Adipocyte (in vitro differentiated cells): ENCODE measurements around the gene HMCES.
"Not testable (repeated sequence)": the region's sequence is repeated elsewhere in the genome, so short reads cannot be mapped to it uniquely, and the experiment has no call there.

ENCODE experiments used
- DNase-seq: peaks from one replicate; pipeline ENCODE4 v3.0.0-alpha.2; 2015; ENCODE audit warnings: low read depth
- H3K27me3 ChIP-seq: replicated peaks from 2 replicates; pipeline ENCODE4 v1.7.0; 2013; ENCODE audit warnings: mild to moderate bottlenecking, low read length, moderate library complexity; ENCODE audit not compliant: control insufficient read depth, insufficient read depth
- H3K36me3 ChIP-seq: 2 replicates; pipeline ENCODE4 v1.7.0; 2013; ENCODE audit warnings: low read length, mild to moderate bottlenecking, moderate library complexity; ENCODE audit not compliant: control insufficient read depth, insufficient read depth, severe bottlenecking
- H3K4me1 ChIP-seq: 2 replicates; pipeline ENCODE4 v1.7.0; 2013; ENCODE audit warnings: mild to moderate bottlenecking, low read length, moderate library complexity; ENCODE audit not compliant: control insufficient read depth, insufficient read depth
- H3K4me3 ChIP-seq: 2 replicates; pipeline ENCODE4 v1.7.0; 2013; ENCODE audit warnings: mild to moderate bottlenecking, low read length, moderate library complexity
- H3K9ac ChIP-seq: 2 replicates; pipeline ENCODE4 v1.7.0; 2013; ENCODE audit warnings: mild to moderate bottlenecking, low read length, moderate library complexity
- H3K9me3 ChIP-seq: 2 replicates; pipeline ENCODE4 v1.7.0; 2013; ENCODE audit warnings: mild to moderate bottlenecking, low read length, moderate library complexity; ENCODE audit not compliant: control insufficient read depth

Gene HMCES

DNA sequence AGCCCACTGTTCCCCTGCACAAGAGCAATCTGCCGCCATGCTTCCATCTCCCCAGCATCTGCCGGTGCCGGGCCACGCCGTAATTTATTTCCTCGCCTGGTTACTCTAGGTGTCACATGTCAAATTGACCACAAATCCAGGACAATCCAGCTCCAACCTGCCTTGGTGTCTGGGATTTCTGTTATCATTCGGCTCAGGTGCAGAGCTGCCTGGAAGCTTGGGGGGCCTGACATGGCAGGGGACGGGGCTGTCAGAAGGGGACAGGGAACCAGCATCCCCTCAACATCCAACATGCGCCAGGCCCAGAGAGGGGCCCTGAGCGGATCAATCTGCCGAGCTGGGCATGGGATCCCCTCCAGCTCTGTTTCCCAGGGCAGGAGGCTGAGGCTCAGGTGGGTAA is 47.9 kb downstream of the HMCES start:
- Histone ChIP-seq H3K36me3 (no peaks in the 10 kb centered on the region), H3K4me3 (no peak overlapping the region), H3K9me3 (no peaks in the 10 kb centered on the region), H3K27me3 (no peaks in the 10 kb centered on the region), H3K9ac (no peak overlapping the region), H3K4me1 (no peaks in the 10 kb centered on the region)
- DNase-seq: no peak

DNA sequence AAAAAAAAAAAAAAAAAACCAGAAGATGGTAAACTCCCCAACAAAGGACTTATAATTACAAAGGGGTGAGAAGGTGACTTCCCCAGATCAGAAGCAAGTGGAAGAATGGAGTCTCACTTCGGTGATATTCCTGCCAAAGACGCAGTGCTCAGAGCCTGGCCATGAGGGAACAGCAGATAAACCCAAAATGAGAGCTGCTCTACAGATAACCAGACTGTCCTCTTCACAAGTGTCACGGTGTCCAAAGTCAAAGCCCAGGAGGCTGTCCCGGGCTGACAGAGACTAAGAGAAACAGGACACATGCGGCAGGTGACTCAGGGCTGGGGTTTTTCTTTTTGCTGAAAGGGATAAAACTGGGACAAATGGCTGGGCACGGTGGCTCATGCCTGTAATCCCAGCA is 48.8 kb downstream of the HMCES start:
- Histone ChIP-seq H3K4me3 (no peak overlapping the region), H3K9ac (no peak overlapping the region), H3K9me3 (no peaks in the 10 kb centered on the region), H3K27me3 (no peaks in the 10 kb centered on the region), H3K36me3 (no peaks in the 10 kb centered on the region), H3K4me1 (no peaks in the 10 kb centered on the region)
- DNase-seq: no peak

DNA sequence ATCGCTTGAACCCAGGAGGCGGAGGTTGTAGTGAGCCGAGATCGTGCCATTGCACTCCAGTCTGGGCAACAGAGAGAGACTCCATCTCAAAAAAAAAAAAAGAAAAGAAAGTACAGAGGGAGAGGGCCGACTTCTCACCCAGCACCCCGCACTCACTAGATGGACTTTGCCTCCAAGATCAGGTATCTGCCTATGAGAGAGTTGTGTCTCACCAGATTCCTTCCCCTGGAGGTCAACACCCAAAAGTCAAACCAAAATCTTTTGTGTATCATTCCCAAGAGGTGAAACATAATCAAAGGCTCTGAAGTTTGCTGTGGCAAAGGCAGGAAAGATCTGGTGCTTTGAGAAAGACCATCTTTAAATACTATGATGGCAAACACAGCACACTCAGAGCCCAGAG is 51.2 kb downstream of the HMCES start:
- H3K36me3 ChIP-seq: no peaks in the 10 kb centered on the region
- H3K4me3 ChIP-seq: no peak overlapping the region
- no peaks in the 10 kb centered on the region for H3K4me1 ChIP-seq
- no peak overlapping the region for H3K9ac ChIP-seq
- no peaks in the 10 kb centered on the region for H3K9me3 ChIP-seq
- DNase-seq: no peak
- H3K27me3 ChIP-seq: no peaks in the 10 kb centered on the region

DNA sequence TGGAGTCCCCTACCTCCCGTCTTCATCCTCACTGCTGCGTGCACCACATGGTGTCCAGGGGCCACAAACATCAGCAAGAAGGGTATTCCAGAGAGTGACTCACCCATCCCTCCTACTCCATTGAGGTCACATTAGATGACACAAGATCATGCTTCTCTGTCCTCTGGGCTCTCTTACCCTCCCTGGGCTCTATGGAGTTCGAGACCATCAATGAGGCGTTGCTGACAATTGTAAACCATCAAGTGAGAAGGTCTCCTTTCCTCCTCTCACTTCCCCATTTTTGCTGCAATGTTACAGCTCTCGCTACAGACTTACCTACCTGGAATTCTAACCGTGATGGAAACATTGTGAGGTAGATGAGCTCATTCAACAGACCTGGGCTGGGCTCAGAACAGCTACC is 51.7 kb downstream of the HMCES start:
- no peaks in the 10 kb centered on the region for H3K27me3 ChIP-seq
- DNase-seq: no peak
- no peaks in the 10 kb centered on the region for H3K9me3 ChIP-seq
- H3K9ac ChIP-seq: no peak overlapping the region
- no peaks in the 10 kb centered on the region for H3K4me1 ChIP-seq
- H3K36me3 ChIP-seq: no peaks in the 10 kb centered on the region
- H3K4me3 ChIP-seq: no peak overlapping the region

DNA sequence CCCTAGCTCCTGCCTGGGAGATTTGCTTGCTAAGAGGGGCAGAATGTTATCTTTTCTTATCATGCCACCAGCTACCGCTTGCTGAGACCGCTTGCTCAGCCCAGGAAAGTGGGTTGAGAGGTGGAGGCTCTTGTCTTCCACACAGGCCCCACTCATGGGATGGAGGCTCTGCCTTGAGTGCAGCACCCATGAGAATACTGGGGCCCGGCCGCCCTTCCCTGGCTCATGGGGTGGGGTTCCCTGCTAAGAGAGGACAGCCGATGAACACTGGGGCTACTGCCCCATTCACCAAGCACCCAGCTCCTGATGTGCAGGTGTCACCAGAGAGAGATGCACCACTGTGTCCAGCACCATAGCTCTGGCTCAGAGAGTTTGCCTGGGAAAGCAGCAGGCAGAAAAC is 55.2 kb downstream of the HMCES start:
- Histone ChIP-seq H3K36me3 (no peaks in the 10 kb centered on the region), H3K4me3 (no peak overlapping the region), H3K27me3 (peaks cover 2% of the 10 kb centered on the region), H3K9ac (no peak overlapping the region), H3K9me3 (no peaks in the 10 kb centered on the region), H3K4me1 (no peaks in the 10 kb centered on the region)
- no peak for DNase-seq

DNA sequence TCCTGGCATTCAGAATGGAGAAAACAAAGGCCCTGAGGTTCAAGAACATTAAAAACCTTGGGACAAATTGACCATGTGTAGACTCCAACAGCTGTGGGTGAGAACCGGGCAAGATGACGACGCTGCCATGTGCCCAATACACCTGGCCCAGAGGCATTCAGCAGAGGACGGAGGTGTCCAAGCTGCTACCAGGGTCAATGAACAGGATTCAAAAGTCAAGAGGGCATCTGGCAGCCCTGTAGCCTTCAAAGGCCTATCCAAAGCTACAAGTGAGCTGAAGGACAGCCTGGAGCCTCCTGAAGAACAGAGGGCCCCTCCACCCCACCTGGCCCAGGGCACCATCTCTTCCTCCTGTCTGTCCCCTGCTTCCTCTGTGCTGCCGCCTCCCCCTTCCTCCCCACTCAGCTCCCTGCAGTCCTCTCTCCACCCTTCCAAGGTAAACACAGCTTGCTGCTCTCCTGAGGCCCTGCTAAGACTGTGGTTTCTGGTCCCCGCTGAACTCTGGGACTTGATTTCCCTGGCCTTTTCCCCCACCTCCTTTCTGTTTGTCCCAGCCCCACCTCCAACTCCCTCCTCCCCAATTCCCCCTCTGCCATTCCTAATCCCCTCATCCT is 57.5 kb downstream of the HMCES start:
- Histone ChIP-seq H3K9ac (no peak overlapping the region), H3K4me3 (no peak overlapping the region), H3K4me1 (no peaks in the 10 kb centered on the region), H3K36me3 (no peaks in the 10 kb centered on the region), H3K27me3 (peaks cover 2% of the 10 kb centered on the region), H3K9me3 (no peaks in the 10 kb centered on the region)
- no peak for DNase-seq

DNA sequence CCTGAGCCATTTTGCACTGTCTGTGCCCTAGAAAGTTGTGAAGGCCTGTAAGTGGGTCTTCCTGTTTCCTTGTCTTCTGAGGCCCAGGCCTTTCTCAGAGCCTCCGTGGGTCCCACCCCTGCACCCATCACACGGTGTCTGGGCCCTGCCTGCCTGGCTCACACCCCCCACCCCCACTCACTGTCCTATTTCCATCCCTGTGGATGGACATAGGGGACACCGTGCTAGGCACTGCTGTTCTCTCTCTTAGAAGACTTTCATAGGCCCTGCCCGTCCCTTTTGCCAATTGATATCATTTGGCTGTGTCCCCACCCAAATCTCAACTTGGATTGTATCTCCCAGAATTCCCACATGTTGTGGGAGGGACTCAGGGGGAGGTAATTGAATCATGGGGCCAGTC is 59.0 kb downstream of the HMCES start:
- H3K27me3 ChIP-seq, H3K4me3 ChIP-seq, H3K9me3 ChIP-seq, H3K36me3 ChIP-seq, H3K4me1 ChIP-seq, H3K9ac ChIP-seq, DNase-seq: not testable (repeated sequence)

DNA sequence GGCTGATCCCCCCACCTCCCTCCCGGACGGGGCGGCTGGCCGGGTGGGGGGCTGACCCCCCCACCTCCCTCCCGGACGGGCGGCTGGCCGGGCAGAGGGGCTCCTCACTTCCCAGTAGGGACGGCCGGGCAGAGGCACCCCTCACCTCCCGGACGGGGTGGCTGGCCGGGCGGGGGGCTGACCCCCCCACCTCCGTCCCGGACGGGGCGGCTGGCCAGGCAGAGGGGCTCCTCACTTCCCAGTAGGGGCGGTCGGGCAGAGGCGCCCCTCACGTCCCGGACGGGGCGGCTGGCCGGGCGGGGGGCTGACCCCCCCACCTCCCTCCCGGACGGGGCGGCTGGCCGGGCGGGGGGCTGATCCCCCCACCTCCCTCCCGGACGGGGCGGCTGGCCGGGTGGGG is 60.5 kb downstream of the HMCES start:
- not testable (repeated sequence) for H3K36me3 ChIP-seq, H3K9ac ChIP-seq, H3K4me1 ChIP-seq, H3K4me3 ChIP-seq, H3K9me3 ChIP-seq, DNase-seq, H3K27me3 ChIP-seq

DNA sequence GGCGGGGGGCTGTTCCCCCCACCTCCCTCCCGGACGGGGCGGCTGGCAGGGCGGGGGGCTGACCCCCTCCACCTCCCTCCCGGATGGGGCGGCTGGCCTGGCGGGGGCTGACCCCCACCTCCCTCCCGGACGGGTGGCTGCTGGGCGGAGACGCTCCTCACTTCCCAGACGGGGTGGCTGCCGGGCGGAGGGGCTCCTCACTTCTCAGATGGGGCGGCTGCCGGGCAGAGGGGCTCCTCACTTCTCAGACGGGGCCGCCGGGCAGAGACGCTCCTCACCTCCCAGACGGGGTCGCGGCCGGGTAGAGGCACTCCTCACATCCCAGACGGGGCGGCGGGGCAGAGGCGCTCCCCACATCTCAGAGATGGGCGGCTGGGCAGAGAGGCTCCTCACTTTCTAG is 61.2 kb downstream of the HMCES start:
- not testable (repeated sequence) for H3K4me1 ChIP-seq, DNase-seq, H3K36me3 ChIP-seq, H3K4me3 ChIP-seq, H3K9me3 ChIP-seq, H3K9ac ChIP-seq
- peaks cover 11% of the 10 kb centered on the region for H3K27me3 ChIP-seq

DNA sequence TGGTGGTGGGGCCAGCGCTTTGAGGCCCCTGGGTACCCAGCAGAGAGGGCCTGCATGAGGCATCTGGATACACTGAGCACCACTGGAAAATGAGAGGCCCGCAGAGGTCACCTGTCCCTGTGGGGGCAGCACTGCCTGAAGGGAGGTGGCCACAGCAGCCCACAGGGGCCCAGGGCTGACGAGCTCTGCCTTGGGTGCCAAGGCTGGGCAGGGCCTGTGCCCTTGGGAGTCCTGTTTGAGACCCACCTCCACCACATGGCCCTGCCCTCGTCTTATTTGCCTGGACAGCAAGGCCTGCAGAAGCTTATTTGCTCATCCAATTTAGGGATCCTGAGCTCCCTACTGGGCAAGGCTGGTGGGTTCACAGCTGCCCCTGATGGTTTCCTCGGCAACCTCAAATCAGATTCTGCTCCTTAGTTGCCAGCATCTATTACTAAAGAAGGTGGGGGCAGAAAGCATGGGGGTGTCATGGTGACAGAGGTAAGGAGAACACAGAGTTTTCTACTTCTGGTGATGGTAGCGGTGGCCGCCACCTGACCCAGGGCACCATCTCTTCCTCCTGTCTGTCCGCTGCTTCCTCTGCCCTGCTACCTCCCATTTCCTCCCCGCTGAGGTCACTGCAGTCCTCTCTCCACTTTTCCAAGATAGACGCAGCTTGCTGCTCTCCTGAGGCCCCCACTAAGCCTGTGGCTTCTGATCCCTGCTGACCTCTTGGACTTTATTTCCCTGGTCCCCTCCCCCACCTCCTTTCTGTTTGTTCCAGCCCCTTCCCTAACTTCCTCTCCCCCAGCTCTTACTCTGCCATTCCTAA is 62.9 kb downstream of the HMCES start:
- Histone ChIP-seq H3K4me3 (no peak overlapping the region), H3K36me3 (no peaks in the 10 kb centered on the region), H3K9ac (no peak overlapping the region), H3K4me1 (peaks cover 5% of the 10 kb centered on the region), H3K9me3 (no peaks in the 10 kb centered on the region), H3K27me3 (peaks cover 14% of the 10 kb centered on the region)
- DNase-seq: no peak

DNA sequence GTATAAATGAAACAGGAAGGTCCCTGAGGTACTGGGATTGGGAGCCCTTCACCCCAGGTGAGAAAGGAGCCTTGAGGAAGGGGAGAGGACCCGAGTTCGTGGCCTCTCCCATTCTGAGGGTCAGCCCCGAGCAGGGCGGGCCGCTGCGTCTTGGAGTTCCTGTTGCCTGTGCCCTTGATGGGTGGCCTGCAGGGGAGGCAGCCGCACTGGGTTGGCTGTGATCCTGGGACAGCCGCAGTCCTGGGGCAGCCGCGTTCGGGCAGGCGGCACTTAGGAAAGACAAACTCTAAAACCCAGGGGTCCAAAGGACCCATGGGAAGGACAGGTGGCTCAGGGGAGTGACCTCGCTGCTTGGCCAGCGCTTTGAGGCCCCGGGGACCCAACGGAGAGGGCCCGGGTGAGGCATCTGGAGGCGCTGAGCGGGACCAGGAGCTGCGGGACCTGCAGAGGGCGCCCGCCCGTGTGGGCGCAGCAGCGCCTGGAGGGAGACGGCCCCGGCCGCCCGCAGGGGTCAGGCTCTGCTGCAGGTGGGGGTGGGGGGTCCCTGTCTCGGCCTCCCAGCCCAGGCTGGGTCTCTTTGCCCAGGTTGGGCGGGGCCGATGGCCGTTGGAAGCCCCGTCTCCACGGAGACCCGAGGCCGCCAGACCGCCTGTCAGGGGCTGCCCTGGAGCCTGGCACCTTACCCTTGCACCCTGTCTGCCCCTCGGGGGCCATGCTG is 65.1 kb downstream of the HMCES start:
- peak; percentile 27 for DNase-seq
- peaks cover 17% of the 10 kb centered on the region for H3K27me3 ChIP-seq
- H3K9me3 ChIP-seq: no peaks in the 10 kb centered on the region
- peaks cover 11% of the 10 kb centered on the region for H3K4me1 ChIP-seq
- no peaks in the 10 kb centered on the region for H3K36me3 ChIP-seq
- H3K9ac ChIP-seq: no peak overlapping the region
- peak overlapping the region; percentile 50 for H3K4me3 ChIP-seq
